Measurements from ENCODE around the gene DZANK1.
A peak's percentile ranks its signal among the peaks of the same experiment; 100 is the strongest.

The DZANK1 gene

GRCh38 chr20:18481596-18481995 is 14.8 kb upstream of the DZANK1 start:
- no peaks in the 10 kb centered on the region for H3K9me3 ChIP-seq (ENCODE audit: insufficient read depth, low read length)
- TF ChIP-seq ZNF274 (IDR thresholded peaks at IDR 0.05; ENCODE audit: low read depth, low read length) (no peak), SUZ12 (IDR thresholded peaks at IDR 0.05; ENCODE audit: extremely low read depth, insufficient read depth, insufficient read length) (no peak), YY1 (IDR thresholded peaks at IDR 0.05; ENCODE audit: insufficient read depth, insufficient read length) (no peak)
- H3K27me3 ChIP-seq (ENCODE audit: insufficient read depth, insufficient read length): no peaks in the 10 kb centered on the region
- DNase-seq (ENCODE audit: low read depth, low spot score): no peak
- H3K4me3 ChIP-seq (ENCODE audit: insufficient read length, low read depth): no peak overlapping the region
- no peaks in the 10 kb centered on the region for H3K4me1 ChIP-seq (ENCODE audit: insufficient read depth, insufficient read length)
- H3K9ac ChIP-seq (ENCODE audit: insufficient read length, low read depth): no peak overlapping the region
- peaks cover 45% of the 10 kb centered on the region for H3K36me3 ChIP-seq (ENCODE audit: insufficient read depth, insufficient read length, low read length)

GRCh38 chr20:18477821-18478220 is 11.0 kb upstream of the DZANK1 start:
- Histone ChIP-seq H3K9ac (ENCODE audit: insufficient read length, low read depth) (no peak overlapping the region), H3K4me3 (ENCODE audit: insufficient read length, low read depth) (no peak overlapping the region), H3K4me1 (ENCODE audit: insufficient read depth, insufficient read length) (no peaks in the 10 kb centered on the region), H3K27me3 (ENCODE audit: insufficient read depth, insufficient read length) (no peaks in the 10 kb centered on the region), H3K36me3 (ENCODE audit: insufficient read depth, insufficient read length, low read length) (peaks cover 66% of the 10 kb centered on the region), H3K9me3 (ENCODE audit: insufficient read depth, low read length) (no peaks in the 10 kb centered on the region)
- no peak for TF ChIP-seq SUZ12 (IDR thresholded peaks at IDR 0.05; ENCODE audit: extremely low read depth, insufficient read depth, insufficient read length)
- TF ChIP-seq YY1 (IDR thresholded peaks at IDR 0.05; ENCODE audit: insufficient read depth, insufficient read length): no peak
- TF ChIP-seq ZNF274 (IDR thresholded peaks at IDR 0.05; ENCODE audit: low read depth, low read length): no peak
- no peak for DNase-seq (ENCODE audit: low read depth, low spot score)

GRCh38 chr20:18477218-18477617 is 10.4 kb upstream of the DZANK1 start:
- Histone ChIP-seq H3K9ac (ENCODE audit: insufficient read length, low read depth) (no peak overlapping the region), H3K4me1 (ENCODE audit: insufficient read depth, insufficient read length) (no peaks in the 10 kb centered on the region), H3K4me3 (ENCODE audit: insufficient read length, low read depth) (no peak overlapping the region), H3K36me3 (ENCODE audit: insufficient read depth, insufficient read length, low read length) (peaks cover 61% of the 10 kb centered on the region), H3K27me3 (ENCODE audit: insufficient read depth, insufficient read length) (no peaks in the 10 kb centered on the region), H3K9me3 (ENCODE audit: insufficient read depth, low read length) (no peaks in the 10 kb centered on the region)
- no peak for DNase-seq (ENCODE audit: low read depth, low spot score)
- TF ChIP-seq SUZ12 (IDR thresholded peaks at IDR 0.05; ENCODE audit: extremely low read depth, insufficient read depth, insufficient read length) (no peak), YY1 (IDR thresholded peaks at IDR 0.05; ENCODE audit: insufficient read depth, insufficient read length) (no peak), ZNF274 (IDR thresholded peaks at IDR 0.05; ENCODE audit: low read depth, low read length) (no peak)

- TF ChIP-seq YY1 (IDR thresholded peaks at IDR 0.05; ENCODE audit: insufficient read depth, insufficient read length) (no peak), ZNF274 (IDR thresholded peaks at IDR 0.05; ENCODE audit: low read depth, low read length) (no peak), SUZ12 (IDR thresholded peaks at IDR 0.05; ENCODE audit: extremely low read depth, insufficient read depth, insufficient read length) (no peak)
- peak overlapping the region; percentile 89 for H3K4me3 ChIP-seq (ENCODE audit: insufficient read length, low read depth)
- H3K9ac ChIP-seq (ENCODE audit: insufficient read length, low read depth): peak overlapping the region; percentile 64
- no peaks in the 10 kb centered on the region for H3K4me1 ChIP-seq (ENCODE audit: insufficient read depth, insufficient read length)
- DNase-seq (ENCODE audit: low read depth, low spot score): no peak
- H3K27me3 ChIP-seq (ENCODE audit: insufficient read depth, insufficient read length): no peaks in the 10 kb centered on the region
- H3K36me3 ChIP-seq (ENCODE audit: insufficient read depth, insufficient read length, low read length): peaks cover 26% of the 10 kb centered on the region
- H3K9me3 ChIP-seq (ENCODE audit: insufficient read depth, low read length): no peaks in the 10 kb centered on the region
Measured at GRCh38 chr20:18466574-18466893, 296 bp downstream of the DZANK1 start.

GRCh38 chr20:18465536-18466200 is 1.2 kb downstream of the DZANK1 start:
- Histone ChIP-seq H3K9me3 (ENCODE audit: insufficient read depth, low read length) (no peaks in the 10 kb centered on the region), H3K9ac (ENCODE audit: insufficient read length, low read depth) (peak overlapping the region; percentile 64), H3K27me3 (ENCODE audit: insufficient read depth, insufficient read length) (no peaks in the 10 kb centered on the region), H3K4me3 (ENCODE audit: insufficient read length, low read depth) (no peak overlapping the region), H3K4me1 (ENCODE audit: insufficient read depth, insufficient read length) (no peaks in the 10 kb centered on the region), H3K36me3 (ENCODE audit: insufficient read depth, insufficient read length, low read length) (peaks cover 18% of the 10 kb centered on the region)
- DNase-seq (ENCODE audit: low read depth, low spot score): no peak
- TF ChIP-seq SUZ12 (IDR thresholded peaks at IDR 0.05; ENCODE audit: extremely low read depth, insufficient read depth, insufficient read length) (no peak), YY1 (IDR thresholded peaks at IDR 0.05; ENCODE audit: insufficient read depth, insufficient read length) (no peak), ZNF274 (IDR thresholded peaks at IDR 0.05; ENCODE audit: low read depth, low read length) (no peak)

- TF ChIP-seq ZNF274 (IDR thresholded peaks at IDR 0.05; ENCODE audit: low read depth, low read length) (no peak), YY1 (IDR thresholded peaks at IDR 0.05; ENCODE audit: insufficient read depth, insufficient read length) (no peak), SUZ12 (IDR thresholded peaks at IDR 0.05; ENCODE audit: extremely low read depth, insufficient read depth, insufficient read length) (no peak)
- H3K36me3 ChIP-seq (ENCODE audit: insufficient read depth, insufficient read length, low read length): no peaks in the 10 kb centered on the region
- H3K9ac ChIP-seq (ENCODE audit: insufficient read length, low read depth): no peak overlapping the region
- no peaks in the 10 kb centered on the region for H3K4me1 ChIP-seq (ENCODE audit: insufficient read depth, insufficient read length)
- no peak overlapping the region for H3K4me3 ChIP-seq (ENCODE audit: insufficient read length, low read depth)
- H3K9me3 ChIP-seq (ENCODE audit: insufficient read depth, low read length): no peaks in the 10 kb centered on the region
- no peaks in the 10 kb centered on the region for H3K27me3 ChIP-seq (ENCODE audit: insufficient read depth, insufficient read length)
- no peak for DNase-seq (ENCODE audit: low read depth, low spot score)
Measured at GRCh38 chr20:18456600-18456999, 10.2 kb downstream of the DZANK1 start.

GRCh38 chr20:18443886-18444285 is 22.9 kb downstream of the DZANK1 start:
- no peaks in the 10 kb centered on the region for H3K9me3 ChIP-seq (ENCODE audit: insufficient read depth, low read length)
- TF ChIP-seq ZNF274 (IDR thresholded peaks at IDR 0.05; ENCODE audit: low read depth, low read length): no peak
- TF ChIP-seq SUZ12 (IDR thresholded peaks at IDR 0.05; ENCODE audit: extremely low read depth, insufficient read depth, insufficient read length): no peak
- no peak for TF ChIP-seq YY1 (IDR thresholded peaks at IDR 0.05; ENCODE audit: insufficient read depth, insufficient read length)

More at GRCh38 chr20:18443886-18444285, 22.9 kb downstream of the DZANK1 start:
- H3K27me3 ChIP-seq (ENCODE audit: insufficient read depth, insufficient read length): no peaks in the 10 kb centered on the region
- no peaks in the 10 kb centered on the region for H3K36me3 ChIP-seq (ENCODE audit: insufficient read depth, insufficient read length, low read length)
- no peak overlapping the region for H3K9ac ChIP-seq (ENCODE audit: insufficient read length, low read depth)
- no peaks in the 10 kb centered on the region for H3K4me1 ChIP-seq (ENCODE audit: insufficient read depth, insufficient read length)
- DNase-seq (ENCODE audit: low read depth, low spot score): no peak
- H3K4me3 ChIP-seq (ENCODE audit: insufficient read length, low read depth): no peak overlapping the region
